ENCODE data around the gene SPDYE18.
"Not testable (repeated sequence)": the region's sequence is repeated elsewhere in the genome, so short reads cannot be mapped to it uniquely, and the experiment has no call there.

- not testable (repeated sequence) for TF ChIP-seq POLR2A, EP300 (IDR thresholded peaks at IDR 0.05)
- TF ChIP-seq, protein P1, sequence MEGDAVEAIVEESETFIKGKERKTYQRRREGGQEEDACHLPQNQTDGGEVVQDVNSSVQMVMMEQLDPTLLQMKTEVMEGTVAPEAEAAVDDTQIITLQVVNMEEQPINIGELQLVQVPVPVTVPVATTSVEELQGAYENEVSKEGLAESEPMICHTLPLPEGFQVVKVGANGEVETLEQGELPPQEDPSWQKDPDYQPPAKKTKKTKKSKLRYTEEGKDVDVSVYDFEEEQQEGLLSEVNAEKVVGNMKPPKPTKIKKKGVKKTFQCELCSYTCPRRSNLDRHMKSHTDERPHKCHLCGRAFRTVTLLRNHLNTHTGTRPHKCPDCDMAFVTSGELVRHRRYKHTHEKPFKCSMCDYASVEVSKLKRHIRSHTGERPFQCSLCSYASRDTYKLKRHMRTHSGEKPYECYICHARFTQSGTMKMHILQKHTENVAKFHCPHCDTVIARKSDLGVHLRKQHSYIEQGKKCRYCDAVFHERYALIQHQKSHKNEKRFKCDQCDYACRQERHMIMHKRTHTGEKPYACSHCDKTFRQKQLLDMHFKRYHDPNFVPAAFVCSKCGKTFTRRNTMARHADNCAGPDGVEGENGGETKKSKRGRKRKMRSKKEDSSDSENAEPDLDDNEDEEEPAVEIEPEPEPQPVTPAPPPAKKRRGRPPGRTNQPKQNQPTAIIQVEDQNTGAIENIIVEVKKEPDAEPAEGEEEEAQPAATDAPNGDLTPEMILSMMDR (IDR thresholded peaks at IDR 0.05): not testable (repeated sequence)
Observed at GRCh38 chr7:77092301-77092700, 29.9 kb upstream of the SPDYE18 start.

Data from sigmoid colon (tissue), 4 donors.